Mesodermal cell (in vitro differentiated cells): ENCODE measurements around the gene IMPACT.
A peak's percentile ranks its signal among the peaks of the same experiment; 100 is the strongest.

Experiments
- H3K27ac ChIP-seq: 2 replicates; pipeline ENCODE4 v1.7.0; 2013; ENCODE audit warnings: mild to moderate bottlenecking, low read depth, low read length, moderate library complexity; ENCODE audit not compliant: severe bottlenecking
- H3K36me3 ChIP-seq: 2 replicates; pipeline ENCODE4 v1.7.1; 2013; ENCODE audit warnings: mild to moderate bottlenecking, low read length, moderate library complexity; ENCODE audit not compliant: control insufficient read depth, insufficient read depth
- H3K4me1 ChIP-seq: one replicate; pipeline ENCODE4 v1.7.1; 2013; ENCODE audit warnings: mild to moderate bottlenecking, low read length; ENCODE audit not compliant: insufficient read depth, control insufficient read depth, poor library complexity, severe bottlenecking
- H3K4me3 ChIP-seq: 2 replicates; pipeline ENCODE4 v1.7.0; 2013; ENCODE audit warnings: low read length, control low read depth, mild to moderate bottlenecking; ENCODE audit not compliant: insufficient read depth, poor library complexity, severe bottlenecking; ENCODE audit errors: extremely low read depth
- H3K9me3 ChIP-seq: 2 replicates; pipeline ENCODE4 v1.7.1; 2013; ENCODE audit warnings: mild to moderate bottlenecking, low read length, moderate library complexity; ENCODE audit not compliant: control insufficient read depth
- WGBS, 2 experiments: methylation state at CpG; one replicate each; pipeline ENCODE4 v1.1.5; 2013; ENCODE audit warnings: missing lambda C conversion rate in 2 of 2; ENCODE audit not compliant: insufficient coverage in 2 of 2; 5-methylcytosine and 5-hydroxymethylcytosine counted together

IMPACT gene

GRCh38 chr18:24398540-24398939 is 27.9 kb upstream of the IMPACT start:
- Histone ChIP-seq H3K36me3 (no peaks in the 10 kb centered on the region), H3K9me3 (no peaks in the 10 kb centered on the region), H3K27ac (peak overlapping the region; percentile 82), H3K4me3 (peak overlapping the region; percentile 61), H3K4me1 (peaks cover 18% of the 10 kb centered on the region)
- 17 to 18% methylated on average over 12 to 13 of the region's 15 CpGs for WGBS, 2 experiments

GRCh38 chr18:24400587-24400986 is 25.9 kb upstream of the IMPACT start:
- peak overlapping the region; percentile 45 for H3K27ac ChIP-seq
- no peak overlapping the region for H3K4me3 ChIP-seq
- 38 to 67% methylated on average over 1 of the region's 2 CpGs for WGBS, 2 experiments
- H3K4me1 ChIP-seq, result peaks cover 18% of the 10 kb centered on the region
- H3K36me3 ChIP-seq, result no peaks in the 10 kb centered on the region
- H3K9me3 ChIP-seq, result no peaks in the 10 kb centered on the region

GRCh38 chr18:24402209-24402785 is 24.2 kb upstream of the IMPACT start:
- H3K36me3 ChIP-seq, result no peaks in the 10 kb centered on the region
- H3K4me3 ChIP-seq, result no peak overlapping the region
- H3K27ac ChIP-seq, result no peak overlapping the region
- 74 to 88% methylated on average over 3 to 5 of the region's 6 CpGs for WGBS, 2 experiments
- H3K9me3 ChIP-seq, result no peaks in the 10 kb centered on the region
- peaks cover 18% of the 10 kb centered on the region for H3K4me1 ChIP-seq

GRCh38 chr18:24403076-24403475 is 23.4 kb upstream of the IMPACT start:
- H3K4me1 ChIP-seq, result peaks cover 18% of the 10 kb centered on the region
- H3K36me3 ChIP-seq, result no peaks in the 10 kb centered on the region
- H3K9me3 ChIP-seq, result no peaks in the 10 kb centered on the region
- no peak overlapping the region for H3K4me3 ChIP-seq
- 93 to 95% methylated on average over 5 of the region's 5 CpGs for WGBS, 2 experiments
- no peak overlapping the region for H3K27ac ChIP-seq

- Histone ChIP-seq H3K9me3 (no peaks in the 10 kb centered on the region), H3K4me3 (no peak overlapping the region), H3K27ac (no peak overlapping the region), H3K36me3 (no peaks in the 10 kb centered on the region), H3K4me1 (peaks cover 14% of the 10 kb centered on the region)
- WGBS, 2 experiments, result no CpG with 5 or more reads among the region's 3 CpGs
Measured at GRCh38 chr18:24404591-24404990, 21.9 kb upstream of the IMPACT start.

- H3K9me3 ChIP-seq, result no peaks in the 10 kb centered on the region
- 80 to 92% methylated on average over 1 to 2 of the region's 2 CpGs for WGBS, 2 experiments
- no peak overlapping the region for H3K27ac ChIP-seq
- H3K36me3 ChIP-seq, result no peaks in the 10 kb centered on the region
- H3K4me1 ChIP-seq, result no peaks in the 10 kb centered on the region
- H3K4me3 ChIP-seq, result no peak overlapping the region
Measured at GRCh38 chr18:24408496-24408895, 18.0 kb upstream of the IMPACT start.

- H3K36me3 ChIP-seq, result no peaks in the 10 kb centered on the region
- H3K9me3 ChIP-seq, result no peaks in the 10 kb centered on the region
- no peak overlapping the region for H3K4me3 ChIP-seq
- H3K4me1 ChIP-seq, result no peaks in the 10 kb centered on the region
- 79 to 100% methylated on average over 1 to 2 of the region's 2 CpGs for WGBS, 2 experiments
- no peak overlapping the region for H3K27ac ChIP-seq
Measured at GRCh38 chr18:24413148-24413547, 13.3 kb upstream of the IMPACT start.

- H3K27ac ChIP-seq, result no peak overlapping the region
- H3K4me1 ChIP-seq, result no peaks in the 10 kb centered on the region
- 93 to 96% methylated on average over 2 to 3 of the region's 3 CpGs for WGBS, 2 experiments
- no peaks in the 10 kb centered on the region for H3K36me3 ChIP-seq
- H3K9me3 ChIP-seq, result no peaks in the 10 kb centered on the region
- no peak overlapping the region for H3K4me3 ChIP-seq
Measured at GRCh38 chr18:24414349-24415003, 12.0 kb upstream of the IMPACT start.

GRCh38 chr18:24417480-24417879 is 9.0 kb upstream of the IMPACT start:
- no peak overlapping the region for H3K27ac ChIP-seq
- no peaks in the 10 kb centered on the region for H3K36me3 ChIP-seq
- no peaks in the 10 kb centered on the region for H3K4me1 ChIP-seq
- H3K9me3 ChIP-seq, result no peaks in the 10 kb centered on the region
- WGBS, 2 experiments, result 84 to 90% methylated on average over 2 to 3 of the region's 3 CpGs
- H3K4me3 ChIP-seq, result no peak overlapping the region

GRCh38 chr18:24420551-24420950 is 5.9 kb upstream of the IMPACT start:
- Histone ChIP-seq H3K9me3 (no peaks in the 10 kb centered on the region), H3K27ac (no peak overlapping the region), H3K4me1 (peaks cover 2% of the 10 kb centered on the region), H3K36me3 (no peaks in the 10 kb centered on the region), H3K4me3 (no peak overlapping the region)
- WGBS, 2 experiments, result 87 to 92% methylated on average over 3 to 4 of the region's 4 CpGs

GRCh38 chr18:24421831-24422230 is 4.6 kb upstream of the IMPACT start:
- Histone ChIP-seq H3K4me3 (no peak overlapping the region), H3K27ac (no peak overlapping the region), H3K36me3 (no peaks in the 10 kb centered on the region), H3K4me1 (peaks cover 6% of the 10 kb centered on the region), H3K9me3 (no peaks in the 10 kb centered on the region)
- 100% methylated on average over 1 of the region's 1 CpG for WGBS, 2 experiments
